Ectodermal cell (in vitro differentiated cells): ENCODE measurements around the gene GNGT2.
A peak's percentile ranks its signal among the peaks of the same experiment; 100 is the strongest.

Experiments used
- H3K27ac ChIP-seq: 2 replicates; pipeline ENCODE4 v1.7.0; 2013; ENCODE audit warnings: mild to moderate bottlenecking, low read depth, low read length; ENCODE audit not compliant: insufficient read depth, poor library complexity, severe bottlenecking
- H3K27me3 ChIP-seq: 2 replicates; pipeline ENCODE4 v1.7.0; 2013; ENCODE audit warnings: mild to moderate bottlenecking, low read length; ENCODE audit not compliant: insufficient read depth, control insufficient read depth, poor library complexity, severe bottlenecking
- H3K36me3 ChIP-seq: one replicate; pipeline ENCODE4 v1.7.0; 2013; ENCODE audit warnings: low read length; ENCODE audit not compliant: control insufficient read depth, insufficient read depth
- H3K4me1 ChIP-seq: one replicate; pipeline ENCODE4 v1.7.0; 2013; ENCODE audit warnings: low read length; ENCODE audit not compliant: control insufficient read depth, insufficient read depth
- H3K4me3 ChIP-seq: 2 replicates; pipeline ENCODE4 v1.7.0; 2013; ENCODE audit warnings: low read depth, low read length, control low read depth; ENCODE audit not compliant: insufficient read depth
- H3K9me3 ChIP-seq: 2 replicates; pipeline ENCODE4 v1.7.0; 2013; ENCODE audit warnings: mild to moderate bottlenecking, low read length, moderate library complexity; ENCODE audit not compliant: control insufficient read depth
- WGBS, 2 experiments: methylation state at CpG; one replicate each; pipeline ENCODE4 v1.1.7; 2013; ENCODE audit warnings: missing lambda C conversion rate in 2 of 2; 5-methylcytosine and 5-hydroxymethylcytosine counted together

Gene GNGT2

DNA sequence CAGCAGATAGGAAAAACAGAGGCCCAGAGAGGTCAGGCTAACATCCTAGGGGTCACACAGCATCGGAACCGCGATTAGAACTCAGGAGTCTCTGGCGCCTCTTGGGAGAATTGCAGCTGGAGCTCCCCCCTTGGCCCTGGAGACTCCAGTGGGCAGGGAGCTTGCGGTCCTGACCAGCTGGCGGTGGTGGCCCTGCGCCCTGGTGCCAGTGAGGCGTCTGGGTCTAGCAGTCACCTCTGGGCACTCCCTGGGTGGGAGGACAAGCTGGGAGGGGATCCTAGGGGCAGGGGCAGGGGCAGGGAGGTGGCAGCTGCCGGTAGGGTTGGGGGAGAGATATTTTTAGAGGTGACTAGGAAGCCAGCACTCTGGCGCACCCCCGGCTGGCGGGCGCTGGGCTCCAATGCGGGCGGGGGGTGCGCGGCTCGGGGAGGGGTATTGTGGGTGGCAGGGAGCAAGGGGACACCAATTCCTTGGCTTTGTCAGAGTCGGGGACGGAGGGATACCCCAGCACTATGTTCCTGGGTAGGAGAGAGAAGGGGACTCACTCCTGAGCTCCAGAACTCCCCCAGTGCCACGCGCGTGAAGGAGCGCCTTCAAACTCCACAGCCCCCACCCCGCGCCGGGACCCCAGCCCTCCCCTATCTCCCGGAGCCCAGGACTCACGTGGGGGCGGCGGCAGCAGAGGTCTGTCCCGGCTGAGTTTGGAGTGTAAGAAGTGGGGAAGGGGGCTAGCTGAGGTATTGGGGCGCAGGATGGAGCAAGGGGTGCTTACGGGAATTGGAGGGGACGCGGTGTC is 19.6 kb upstream of the GNGT2 start:
- no peak overlapping the region for H3K27ac ChIP-seq
- 11% methylated on average over 36 of the region's 36 CpGs for WGBS, 2 experiments
- H3K4me3 ChIP-seq: peak overlapping the region; percentile 38
- H3K9me3 ChIP-seq: no peaks in the 10 kb centered on the region
- H3K27me3 ChIP-seq: peaks cover 75% of the 10 kb centered on the region
- H3K4me1 ChIP-seq: peaks cover 4% of the 10 kb centered on the region
- no peaks in the 10 kb centered on the region for H3K36me3 ChIP-seq

DNA sequence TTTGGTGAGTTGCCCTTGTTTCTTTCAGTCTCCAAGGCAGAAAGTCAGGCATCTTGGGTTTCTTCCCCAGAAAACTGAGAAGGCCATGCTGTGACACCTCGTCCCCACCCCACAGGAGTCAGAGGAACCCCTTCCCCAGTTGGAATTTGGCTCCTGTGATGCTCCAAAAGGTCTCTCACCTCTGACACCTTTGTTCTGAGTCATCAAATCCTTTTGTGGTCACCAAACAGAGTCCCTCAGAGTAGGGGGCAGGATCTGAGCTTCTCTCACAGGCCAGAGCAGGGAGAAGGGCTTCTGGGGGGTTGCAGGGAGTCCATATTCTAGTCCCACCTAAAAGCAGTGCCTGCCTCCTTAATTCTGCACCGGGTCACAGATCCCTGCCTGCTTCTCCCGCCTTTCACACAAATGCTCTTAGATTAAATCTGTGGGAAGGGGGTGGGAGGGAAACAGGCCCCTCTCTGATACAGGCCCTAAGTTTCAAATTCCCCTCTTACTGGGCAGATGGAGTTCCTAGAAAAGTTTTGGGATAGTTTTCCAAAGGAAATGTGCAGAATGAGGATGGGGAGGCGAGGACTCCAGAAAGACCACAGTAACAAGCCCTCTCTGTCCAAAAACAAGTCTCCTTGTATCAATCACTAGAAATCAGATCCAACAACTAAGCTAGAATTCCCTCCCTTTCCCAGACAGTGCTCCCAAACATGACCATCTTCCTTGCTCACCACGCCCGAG is 18.9 kb upstream of the GNGT2 start:
- Histone ChIP-seq H3K27me3 (peaks cover 83% of the 10 kb centered on the region), H3K4me1 (peaks cover 8% of the 10 kb centered on the region), H3K27ac (no peak overlapping the region), H3K36me3 (no peaks in the 10 kb centered on the region), H3K4me3 (no peak overlapping the region), H3K9me3 (no peaks in the 10 kb centered on the region)
- 62 to 69% methylated on average over 4 to 6 of the region's 6 CpGs for WGBS, 2 experiments

DNA sequence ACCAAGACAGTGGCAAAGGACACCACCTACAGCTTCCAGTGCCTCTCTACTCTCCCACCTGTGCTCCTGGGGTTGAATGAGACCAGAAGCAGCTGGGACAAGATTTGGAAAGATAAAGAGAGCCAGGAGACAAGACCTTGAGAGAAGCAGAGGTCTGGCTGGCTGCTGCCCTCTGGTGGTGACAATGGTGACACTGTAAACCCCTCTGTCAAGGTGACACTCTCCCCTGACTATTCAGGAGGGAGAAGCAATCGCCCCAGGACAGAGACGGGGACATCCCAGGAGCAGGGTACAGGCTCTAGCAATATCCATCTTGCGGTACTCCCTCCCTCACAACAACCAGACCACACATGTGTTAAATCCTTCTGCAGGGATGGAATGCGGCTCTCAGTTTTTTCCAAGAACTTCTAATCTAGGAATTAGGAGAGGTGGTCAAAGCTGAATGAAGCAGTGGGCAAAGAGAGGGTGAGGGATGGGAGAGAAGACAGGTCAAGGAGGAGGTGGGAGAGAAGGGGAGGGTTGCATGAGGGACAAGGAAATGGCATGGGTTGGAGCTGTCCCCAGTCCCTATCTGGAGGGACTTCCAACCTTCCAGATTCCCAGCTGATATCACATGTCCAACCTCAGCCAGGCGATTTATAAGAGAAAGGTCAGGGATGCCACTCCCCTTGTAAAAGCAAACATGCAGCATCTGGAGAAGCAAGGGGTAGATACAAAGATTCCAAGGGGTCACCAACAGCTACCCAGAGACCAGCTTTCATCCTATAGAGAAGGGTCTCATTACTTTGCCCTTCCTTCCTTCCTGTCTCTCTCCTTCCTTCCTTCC is 17.3 kb upstream of the GNGT2 start:
- Histone ChIP-seq H3K27me3 (peaks cover 99% of the 10 kb centered on the region), H3K4me3 (no peak overlapping the region), H3K4me1 (peaks cover 19% of the 10 kb centered on the region), H3K36me3 (no peaks in the 10 kb centered on the region), H3K27ac (no peak overlapping the region), H3K9me3 (no peaks in the 10 kb centered on the region)
- WGBS, 2 experiments: 34 to 39% methylated on average over 5 of the region's 5 CpGs

DNA sequence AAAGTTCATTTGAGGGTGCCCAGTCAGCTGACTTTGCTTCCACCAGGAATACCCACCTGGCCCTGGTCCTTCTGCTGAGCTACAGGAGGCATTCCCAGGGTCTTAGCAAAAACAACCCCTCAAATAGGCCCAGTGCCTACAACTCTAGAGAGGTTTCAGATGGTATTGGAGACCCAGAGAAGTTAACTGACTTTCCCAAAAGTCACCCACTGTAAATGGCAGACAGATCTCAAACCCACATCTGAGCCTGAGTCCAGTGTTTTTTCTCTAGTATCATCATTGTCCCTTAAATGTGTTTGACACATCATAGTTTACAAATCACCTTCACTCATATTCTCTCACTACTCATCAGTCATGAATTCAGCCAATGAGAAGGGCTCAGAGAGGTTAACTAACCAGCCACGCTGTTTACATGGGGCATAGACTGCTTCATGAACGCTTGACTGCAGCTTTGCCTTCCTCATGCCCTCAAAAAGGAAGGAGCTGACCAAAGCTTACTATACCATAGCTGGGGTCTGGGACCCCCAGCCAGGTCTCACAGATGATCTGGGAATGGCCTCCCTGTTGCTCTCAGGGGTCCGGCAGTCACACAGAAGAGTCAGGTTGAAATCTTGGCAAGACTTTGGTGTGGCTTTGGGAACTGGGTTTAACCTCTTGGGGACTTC is 16.5 kb upstream of the GNGT2 start:
- Histone ChIP-seq H3K36me3 (no peaks in the 10 kb centered on the region), H3K27ac (no peak overlapping the region), H3K4me1 (peaks cover 19% of the 10 kb centered on the region), H3K4me3 (no peak overlapping the region), H3K9me3 (no peaks in the 10 kb centered on the region), H3K27me3 (peaks cover 100% of the 10 kb centered on the region)
- 95% methylated on average over 3 of the region's 3 CpGs for WGBS, 2 experiments

DNA sequence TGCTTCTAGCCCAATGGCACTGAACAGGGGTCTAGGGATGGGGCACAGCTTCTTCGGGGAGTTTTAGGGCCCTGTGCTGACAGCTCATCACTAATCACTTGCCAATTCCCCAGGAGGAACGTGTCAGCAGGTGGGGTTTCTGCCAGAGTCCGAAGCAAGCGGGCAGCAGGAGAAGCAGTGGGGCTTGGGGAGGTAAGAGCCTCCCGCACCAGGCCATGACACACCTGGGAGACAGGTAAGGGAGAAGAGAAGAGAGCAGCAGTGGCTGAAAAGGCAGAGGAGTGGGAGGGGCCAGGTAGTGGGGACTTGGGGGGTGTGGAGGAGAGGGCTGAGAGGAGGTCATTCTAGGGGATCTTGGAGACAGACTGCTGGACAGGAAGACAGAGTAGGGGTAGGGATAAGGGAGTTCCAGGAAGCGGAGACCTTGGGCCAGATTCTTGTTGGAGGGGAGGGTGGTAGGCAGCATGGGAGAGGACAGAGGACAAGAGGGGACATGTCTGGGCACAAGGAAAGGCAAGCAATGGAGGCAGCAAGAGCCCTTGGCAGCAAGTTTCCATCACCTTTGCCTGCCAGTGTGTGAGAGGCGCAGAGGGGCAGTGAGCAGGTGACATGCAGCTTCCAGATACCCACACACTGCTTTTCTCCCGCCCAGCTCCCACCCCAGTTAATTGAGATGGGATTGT is 15.3 kb upstream of the GNGT2 start:
- Histone ChIP-seq H3K27ac (no peak overlapping the region), H3K27me3 (peaks cover 92% of the 10 kb centered on the region), H3K4me1 (peaks cover 19% of the 10 kb centered on the region), H3K9me3 (no peaks in the 10 kb centered on the region), H3K4me3 (no peak overlapping the region), H3K36me3 (no peaks in the 10 kb centered on the region)
- 75 to 85% methylated on average over 8 of the region's 8 CpGs for WGBS, 2 experiments

DNA sequence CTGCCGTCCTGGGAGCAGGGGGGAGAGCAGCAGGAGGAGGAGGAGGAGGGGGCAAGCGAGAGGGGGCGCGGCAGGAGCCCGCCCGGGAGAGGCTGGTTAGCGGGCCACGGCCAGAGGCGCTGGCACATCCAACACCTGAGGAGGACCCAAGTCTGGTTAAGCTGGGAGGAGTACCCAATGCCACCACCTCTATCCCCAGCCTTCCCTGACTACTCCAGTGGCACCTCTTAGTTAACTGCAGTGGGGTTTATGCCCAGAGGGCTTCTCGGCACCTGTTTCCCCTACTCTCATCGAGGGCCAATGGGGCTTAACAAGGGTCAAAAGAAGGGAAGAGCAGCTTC is 14.6 kb upstream of the GNGT2 start:
- Histone ChIP-seq H3K36me3 (no peaks in the 10 kb centered on the region), H3K27ac (no peak overlapping the region), H3K4me1 (peaks cover 15% of the 10 kb centered on the region), H3K9me3 (no peaks in the 10 kb centered on the region), H3K27me3 (peaks cover 84% of the 10 kb centered on the region), H3K4me3 (no peak overlapping the region)
- 24 to 25% methylated on average over 11 of the region's 11 CpGs for WGBS, 2 experiments

DNA sequence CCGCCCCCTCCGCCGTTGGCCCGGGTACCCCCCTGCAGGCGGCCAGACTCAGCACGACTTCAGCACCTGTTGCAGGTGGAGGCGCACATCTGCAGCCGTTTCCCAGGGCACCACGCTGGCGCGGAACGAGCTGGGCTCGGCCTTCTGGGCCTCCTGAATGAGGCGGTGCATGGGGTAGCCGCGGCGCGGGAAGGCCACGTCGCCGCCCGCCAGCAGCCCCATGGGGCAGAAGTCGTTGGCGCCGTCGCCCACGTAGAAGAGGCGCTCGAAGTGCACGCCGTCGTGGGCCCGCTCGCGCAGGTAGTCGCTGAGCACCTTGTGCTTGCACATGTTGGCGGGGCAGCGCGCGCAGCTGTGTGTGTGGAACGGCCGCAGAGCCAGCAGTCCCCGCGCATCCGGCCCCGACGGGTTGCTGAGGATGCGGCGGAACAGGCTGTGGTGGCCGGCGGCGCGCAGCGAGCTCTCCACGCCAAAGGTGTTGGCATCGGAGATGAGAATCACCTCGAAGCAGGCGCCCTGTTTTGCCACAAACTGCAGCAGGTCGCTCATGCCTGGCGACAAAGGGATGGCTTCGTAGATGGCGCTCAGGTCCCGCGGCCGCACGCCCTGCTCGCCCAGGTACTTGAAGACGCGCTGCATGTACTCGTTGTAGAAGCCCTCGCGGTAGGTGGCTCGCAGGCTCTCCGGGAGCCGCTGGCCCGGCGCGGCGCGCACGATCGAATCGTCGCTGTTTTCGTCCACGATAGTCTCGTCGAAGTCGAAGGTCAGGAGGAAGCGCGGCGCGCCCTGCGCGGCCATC is 14.0 kb upstream of the GNGT2 start:
- Histone ChIP-seq H3K27me3 (peaks cover 79% of the 10 kb centered on the region), H3K27ac (no peak overlapping the region), H3K9me3 (no peaks in the 10 kb centered on the region), H3K4me1 (peaks cover 15% of the 10 kb centered on the region), H3K36me3 (no peaks in the 10 kb centered on the region), H3K4me3 (peak overlapping the region; percentile 22)
- WGBS, 2 experiments: 3% methylated on average over 95 of the region's 95 CpGs

DNA sequence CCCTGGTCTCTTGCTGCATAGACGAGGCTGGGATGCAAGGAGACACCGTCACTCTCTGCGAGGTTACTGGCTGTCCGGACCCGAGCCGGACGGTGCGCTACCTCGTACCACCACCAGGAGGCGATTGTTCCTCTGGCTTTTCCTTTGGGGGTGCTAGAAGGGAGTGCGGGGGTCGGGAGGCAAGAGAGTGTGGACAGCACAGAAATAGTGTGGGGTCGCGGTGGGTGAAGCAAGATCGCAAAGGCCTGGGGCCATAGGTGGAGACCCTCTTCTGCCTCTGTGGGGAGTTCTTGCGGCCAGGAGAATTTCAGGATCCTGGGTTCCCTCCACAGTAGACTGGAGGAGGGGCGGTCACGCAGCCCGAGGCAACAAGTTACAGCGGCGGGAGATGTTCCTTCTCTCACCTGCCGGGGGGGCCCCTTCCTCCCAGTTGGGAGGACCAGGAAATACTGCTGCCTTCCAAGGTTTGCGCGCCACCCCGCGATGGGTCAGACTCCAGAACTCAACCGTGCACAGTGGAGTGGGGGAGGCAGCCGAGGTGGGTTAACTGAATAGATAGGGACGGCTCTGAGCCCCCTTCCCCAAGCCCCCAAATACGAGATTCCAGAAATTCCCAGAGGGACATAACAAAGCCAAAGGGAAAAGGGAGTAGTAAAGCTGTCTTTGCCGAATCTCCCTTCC is 13.3 kb upstream of the GNGT2 start:
- Histone ChIP-seq H3K27ac (no peak overlapping the region), H3K27me3 (peaks cover 71% of the 10 kb centered on the region), H3K36me3 (no peaks in the 10 kb centered on the region), H3K4me1 (peaks cover 15% of the 10 kb centered on the region), H3K4me3 (peak overlapping the region; percentile 22), H3K9me3 (no peaks in the 10 kb centered on the region)
- WGBS, 2 experiments: 4% methylated on average over 31 of the region's 31 CpGs

DNA sequence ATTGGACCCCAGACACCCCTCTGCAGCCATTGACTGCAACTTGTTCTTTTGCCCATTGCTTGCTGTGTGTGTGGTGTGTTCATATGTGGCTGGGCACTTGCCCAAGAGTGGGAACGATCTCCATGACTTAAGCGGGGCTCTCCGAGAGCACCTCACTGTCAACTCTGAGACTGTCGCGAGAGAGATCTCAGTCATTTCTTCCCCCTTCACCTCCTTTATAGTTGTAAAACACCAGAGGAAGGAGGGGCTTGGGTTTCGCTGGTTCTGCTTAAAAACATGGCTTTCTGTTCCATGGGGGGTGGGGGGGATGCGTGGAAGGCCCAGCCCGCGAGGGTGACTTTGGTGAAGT is 12.8 kb upstream of the GNGT2 start:
- no peaks in the 10 kb centered on the region for H3K9me3 ChIP-seq
- WGBS, 2 experiments: 37 to 44% methylated on average over 9 of the region's 9 CpGs
- no peaks in the 10 kb centered on the region for H3K36me3 ChIP-seq
- peaks cover 66% of the 10 kb centered on the region for H3K27me3 ChIP-seq
- no peak overlapping the region for H3K4me3 ChIP-seq
- H3K4me1 ChIP-seq: peaks cover 15% of the 10 kb centered on the region
- H3K27ac ChIP-seq: no peak overlapping the region
